ENCODE measurements around the gene CKB.

The CKB gene

DNA sequence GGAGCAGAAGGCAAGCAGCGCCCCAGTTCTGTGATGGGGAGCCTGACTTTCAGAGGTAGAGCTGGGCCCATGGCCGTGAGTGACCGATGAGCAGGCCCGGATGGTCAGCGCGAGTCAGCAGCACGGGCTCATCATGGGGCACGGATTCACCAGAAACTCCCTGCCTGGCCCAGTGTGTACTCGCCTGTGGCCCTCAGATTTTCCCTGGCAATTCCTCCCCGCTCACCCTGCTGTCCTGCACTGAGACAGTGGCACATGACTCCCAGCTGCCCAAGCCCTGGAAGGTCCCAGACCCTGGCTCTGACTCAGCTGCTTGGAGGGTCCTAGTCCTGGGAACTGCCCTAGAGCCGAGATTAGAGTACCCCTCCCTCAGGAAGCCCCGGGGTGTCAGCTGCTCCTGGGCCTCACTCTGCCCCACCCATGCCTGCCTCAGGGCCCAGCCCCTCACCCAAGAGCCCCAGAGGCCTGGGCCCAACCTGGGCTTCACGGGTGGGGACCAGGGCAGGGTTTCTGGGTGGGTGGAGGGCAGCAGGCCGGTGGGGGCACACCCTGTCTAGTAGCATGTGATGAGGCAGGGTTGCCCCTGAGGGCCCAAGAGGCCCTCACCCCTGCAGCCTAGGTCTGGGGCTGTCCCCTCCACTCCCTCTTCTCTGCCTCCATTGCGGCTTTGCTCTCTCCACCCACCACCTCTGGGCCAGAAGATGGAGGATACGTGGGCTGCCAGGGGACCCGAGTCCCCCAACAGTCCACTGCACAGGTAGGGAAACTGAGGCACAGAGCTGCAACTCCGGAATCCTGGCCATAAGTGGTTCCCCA, 14.8 kb upstream of the CKB start:
- DNase-seq = no peak

DNA sequence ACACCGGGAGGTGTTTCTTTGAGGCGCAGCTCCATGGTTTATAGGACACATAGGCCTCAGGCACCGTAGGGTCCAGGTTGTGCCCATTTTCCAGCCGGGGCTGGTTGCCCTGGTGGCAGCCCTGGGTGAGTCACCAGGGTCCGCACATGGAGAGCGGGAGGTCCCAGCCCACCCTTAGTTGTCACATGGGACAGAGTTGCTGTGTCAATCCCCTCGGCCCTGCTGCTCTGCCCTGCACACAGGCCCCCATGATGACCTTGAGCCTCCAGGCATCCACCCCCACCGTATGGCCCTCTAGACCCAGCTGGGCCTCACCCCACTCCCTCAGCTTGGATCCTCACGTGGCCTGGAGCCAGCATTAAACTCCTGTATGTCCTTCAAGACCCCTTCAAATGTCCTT, 14.1 kb upstream of the CKB start:
- DNase-seq = no peak

DNA sequence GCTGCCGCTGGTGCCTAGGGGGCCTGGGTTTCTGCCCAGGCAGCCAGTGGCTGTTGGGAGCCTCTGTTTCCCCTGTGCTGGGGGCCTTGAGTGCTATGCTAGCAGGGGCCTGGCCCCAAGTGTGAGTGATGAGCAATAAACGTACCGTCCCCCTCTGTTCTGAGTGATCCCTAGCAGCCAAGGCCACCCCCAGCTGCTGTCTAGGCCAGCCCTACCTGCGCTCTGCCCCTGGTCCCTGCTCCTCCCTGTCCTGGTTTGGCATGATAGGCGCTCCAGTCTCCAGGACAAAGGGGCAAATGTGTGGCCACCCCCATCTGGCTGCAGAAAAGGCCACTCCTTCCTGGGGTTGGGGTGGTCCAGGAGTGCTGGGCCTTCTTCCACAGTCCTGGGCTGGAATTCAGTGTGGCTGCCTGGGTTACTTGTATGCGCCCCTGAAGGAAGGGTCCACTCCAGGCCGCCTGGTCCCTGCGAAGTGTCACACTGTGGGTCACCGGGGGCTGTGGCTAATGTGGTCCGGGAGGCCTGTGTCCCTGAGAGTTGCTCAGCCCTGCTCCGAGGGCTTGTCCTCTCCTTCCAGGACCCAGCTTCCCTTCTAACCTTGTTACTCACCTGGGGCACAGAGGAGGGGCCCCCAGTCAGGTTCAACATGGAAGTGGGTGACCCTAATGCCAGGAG, 13.4 kb upstream of the CKB start:
- no peak for DNase-seq

DNA sequence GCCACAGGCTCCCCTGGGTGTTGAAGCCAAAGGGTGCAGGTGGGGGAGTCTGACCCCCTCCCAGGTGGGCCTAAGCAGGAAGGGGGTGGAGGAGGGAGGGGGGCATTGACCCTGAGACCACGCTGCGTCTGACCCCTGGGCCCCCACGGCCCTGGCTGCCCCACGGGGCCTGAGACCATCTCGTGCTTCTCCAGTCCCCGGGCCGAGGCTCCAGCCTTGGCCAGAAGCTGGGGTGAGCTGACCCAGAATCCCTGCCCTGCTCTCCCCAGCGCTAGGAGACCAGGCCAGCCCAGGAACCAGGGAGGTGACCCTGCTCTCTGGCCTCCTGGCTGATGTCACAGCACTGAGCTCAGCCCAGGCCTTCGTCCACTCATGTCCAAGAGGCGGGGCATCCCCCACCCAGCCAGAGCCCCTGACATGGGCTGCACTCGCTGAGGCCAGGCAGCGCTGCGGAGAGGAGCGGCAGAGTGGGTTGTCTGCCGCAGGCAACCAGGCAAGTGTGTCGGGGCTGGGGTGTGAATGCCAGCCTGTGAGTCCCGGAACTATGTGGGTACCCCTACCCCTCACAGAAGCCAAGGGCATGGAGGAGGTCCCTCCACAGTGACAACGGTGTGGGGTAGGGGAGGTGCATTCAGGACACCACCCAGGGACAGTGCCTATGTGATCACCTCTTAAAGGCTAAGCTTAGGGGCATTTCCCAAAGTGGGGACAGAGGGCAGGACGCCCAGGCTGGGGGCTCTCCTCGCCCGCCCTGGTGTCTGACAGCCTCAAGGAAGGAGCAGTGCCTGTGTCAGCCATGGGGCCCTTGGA, 12.7 kb upstream of the CKB start:
- DNase-seq = no peak

DNA sequence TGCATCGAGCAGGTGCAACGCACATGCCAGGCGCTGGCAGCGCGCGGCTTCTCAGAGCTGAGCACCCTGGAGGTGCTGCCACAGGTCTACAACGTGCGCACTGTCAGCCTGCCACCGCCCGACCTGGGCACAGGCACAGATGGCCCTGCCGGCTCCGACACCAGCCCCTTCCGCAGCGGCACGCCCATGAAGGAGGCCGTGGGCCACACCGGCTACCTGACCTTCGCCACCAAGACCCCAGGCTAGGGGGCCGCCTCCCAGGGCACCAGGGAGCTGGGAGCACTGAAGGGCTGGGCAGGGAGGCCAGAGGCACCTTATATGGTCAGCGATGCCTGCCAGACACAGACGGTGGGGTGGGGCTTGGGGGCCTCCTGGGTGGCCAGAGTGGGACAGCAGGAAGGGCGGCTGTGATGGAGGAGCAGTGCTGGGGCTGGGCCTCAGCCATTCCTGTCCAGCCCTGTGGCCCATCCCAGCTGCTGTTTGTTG, 12.0 kb upstream of the CKB start:
- DNase-seq = no peak

DNA sequence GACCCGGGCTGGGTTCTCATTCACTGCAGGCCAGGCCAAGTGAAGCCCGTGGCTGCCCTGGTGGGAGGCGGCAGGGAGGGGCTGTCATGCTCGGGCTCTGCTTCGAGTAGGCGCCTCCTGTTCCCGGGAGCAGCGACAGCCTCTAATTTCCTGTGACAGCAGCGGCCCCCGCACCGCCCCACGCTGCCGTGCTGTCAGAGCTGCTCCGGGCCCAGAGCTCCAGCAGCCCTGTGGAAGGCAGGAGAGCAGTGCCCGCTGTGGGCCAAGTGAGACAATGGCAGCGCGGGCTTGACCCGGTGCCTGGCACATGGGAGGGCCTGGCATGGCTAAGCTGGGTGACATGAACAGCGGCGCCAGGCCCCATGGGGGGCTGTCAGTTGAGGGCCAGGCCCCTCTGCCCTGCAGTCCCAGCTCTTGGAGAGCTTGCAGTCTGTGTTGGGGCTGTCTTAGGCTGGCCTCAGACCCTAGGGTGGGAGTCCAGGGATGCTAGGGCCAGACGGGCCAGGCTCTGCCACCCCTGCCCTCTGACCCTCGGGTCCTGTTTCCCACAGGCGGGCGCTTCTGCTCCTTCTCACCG, 11.5 kb upstream of the CKB start:
- no peak for DNase-seq

DNA sequence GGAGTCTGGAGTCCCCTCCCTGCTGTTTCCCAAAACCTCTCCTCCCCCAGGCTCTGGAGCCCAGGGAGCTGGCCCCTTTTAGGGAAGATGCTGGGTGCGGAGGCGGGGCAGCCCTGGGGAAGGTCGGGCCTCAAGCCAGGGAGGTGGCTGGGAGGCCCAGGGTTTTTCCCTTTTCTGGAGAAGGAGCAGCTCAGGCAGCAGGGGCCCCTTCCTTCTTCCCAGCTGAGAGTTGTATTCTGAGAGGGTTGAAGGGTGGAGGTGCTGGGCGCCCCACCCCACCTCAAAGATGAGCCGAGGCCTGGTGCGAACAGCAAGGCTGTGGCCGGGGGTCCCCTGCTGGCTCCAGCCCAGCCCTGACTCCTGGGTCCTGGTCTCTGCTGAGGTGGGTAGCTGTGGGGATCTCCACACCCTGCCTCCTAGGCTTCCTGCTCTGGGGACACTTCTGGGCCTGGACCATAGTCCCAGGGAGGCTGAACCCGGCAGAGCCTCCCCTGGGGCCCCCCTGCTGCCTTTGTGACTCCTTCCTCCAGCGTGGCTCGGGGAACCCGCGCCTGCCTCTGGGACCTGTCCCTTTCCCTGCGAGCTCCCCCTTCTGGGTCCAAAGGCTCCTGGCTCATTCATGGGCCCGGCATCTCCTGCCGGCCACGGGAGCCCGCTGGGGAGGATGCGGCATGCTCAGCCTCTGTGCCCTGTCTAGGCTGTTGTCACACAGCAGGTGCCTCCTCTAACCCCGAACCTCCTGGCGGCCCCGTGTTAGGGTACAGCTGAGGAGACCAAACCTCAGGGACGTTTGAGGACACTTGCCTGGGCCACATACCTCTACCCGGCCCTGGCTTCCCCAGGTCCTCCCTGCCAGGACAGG, 10.7 kb upstream of the CKB start:
- DNase-seq = no peak

DNA sequence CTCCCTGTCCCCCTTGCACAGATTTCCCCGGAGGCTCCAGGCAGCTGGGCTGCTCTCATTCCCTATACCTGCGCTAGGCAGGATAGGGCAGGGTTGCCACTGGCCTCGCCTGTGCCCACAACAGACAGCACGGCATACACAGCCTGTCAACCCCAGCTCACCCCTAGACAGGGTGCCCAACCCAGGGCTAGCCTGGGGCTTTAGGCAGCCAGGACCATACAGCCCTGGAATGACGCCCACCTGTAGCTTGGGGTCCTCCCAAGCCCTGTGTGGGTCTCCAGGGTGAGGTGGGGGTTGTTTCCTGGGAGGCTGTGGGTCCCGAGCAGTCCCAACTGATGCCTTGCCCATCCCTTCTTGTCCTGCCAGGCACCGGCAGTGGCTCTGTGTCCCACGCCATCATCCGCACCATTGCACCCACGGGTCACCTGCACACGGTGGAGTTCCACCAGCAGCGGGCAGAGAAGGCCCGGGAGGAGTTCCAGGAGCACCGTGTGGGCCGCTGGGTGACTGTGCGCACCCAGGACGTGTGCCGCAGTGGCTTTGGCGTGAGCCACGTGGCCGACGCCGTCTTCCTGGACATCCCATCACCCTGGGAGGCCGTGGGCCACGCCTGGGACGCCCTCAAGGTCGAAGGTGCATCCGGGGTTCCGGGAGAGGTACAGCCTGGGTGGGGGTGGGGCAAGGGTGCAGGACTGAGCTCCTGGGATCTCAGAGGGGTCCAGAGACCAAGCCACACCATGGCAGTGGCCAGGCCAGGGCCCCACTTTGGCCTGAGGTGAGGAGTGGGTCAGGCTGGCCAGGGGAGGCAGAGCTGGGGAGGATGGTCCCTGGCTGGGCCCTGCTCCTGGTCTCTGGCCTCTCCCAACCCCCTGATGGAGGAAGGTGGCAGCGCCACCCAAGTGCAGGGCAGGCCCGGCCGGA, 9.8 kb upstream of the CKB start:
- DNase-seq = no peak

DNA sequence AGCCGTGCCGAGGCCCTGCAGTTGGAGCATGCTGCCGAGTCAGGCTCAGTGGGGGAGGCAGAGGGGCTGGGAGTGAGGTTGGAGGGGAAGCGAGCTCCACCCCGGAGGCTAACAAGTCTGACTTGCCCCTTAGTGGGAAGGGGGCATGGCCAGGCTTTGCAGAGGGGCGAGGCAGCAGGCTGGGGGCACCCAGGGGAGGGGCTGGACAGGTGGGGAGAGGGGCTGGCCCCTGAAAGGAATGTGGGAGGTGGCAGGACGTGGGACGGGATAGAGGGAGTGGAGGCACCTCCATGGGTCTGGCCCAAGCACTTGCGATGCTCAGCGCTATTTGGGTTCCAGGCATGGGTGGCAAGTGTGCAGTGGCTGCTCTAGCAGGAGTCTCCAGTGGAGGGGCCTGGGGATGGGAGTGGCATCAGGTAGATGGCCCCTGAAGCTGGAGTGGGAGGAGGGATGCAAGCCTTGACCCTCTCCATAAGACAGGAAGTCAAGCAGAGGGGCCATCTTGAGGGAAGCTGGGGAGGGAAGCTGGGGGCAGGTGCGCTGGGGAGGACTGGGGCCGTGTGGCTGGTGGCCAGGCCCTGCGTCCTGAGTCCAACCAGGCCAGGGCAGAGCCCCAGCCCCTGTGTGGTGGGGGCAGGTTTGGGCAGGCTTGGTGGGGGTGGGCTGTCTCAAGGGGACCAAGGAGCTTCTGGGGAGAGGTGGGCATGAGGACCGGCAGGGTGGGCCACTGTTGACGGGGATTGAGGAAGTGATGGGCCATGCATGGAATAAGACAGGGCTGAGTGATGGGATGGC, 9.0 kb upstream of the CKB start:
- DNase-seq = no peak

DNA sequence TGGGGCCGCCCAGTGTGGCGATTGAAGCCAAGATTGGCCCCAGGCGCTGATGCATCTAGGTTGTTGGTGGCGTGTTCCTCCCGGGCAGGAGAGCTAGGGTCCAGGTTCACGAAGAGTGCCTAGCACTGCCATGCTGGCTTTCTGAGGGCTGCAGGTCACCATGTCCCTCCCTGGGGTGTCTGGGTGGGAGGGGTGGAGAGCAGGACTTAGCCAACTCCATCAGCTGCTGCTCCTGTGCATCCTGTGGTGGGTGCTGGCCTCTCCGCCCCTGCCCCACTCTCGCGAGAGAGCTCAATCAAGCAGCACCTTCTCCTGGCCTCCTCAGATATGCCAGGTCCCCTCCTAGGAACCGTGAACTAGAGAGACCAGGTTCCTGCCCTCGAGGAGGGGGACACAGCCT, 8.2 kb upstream of the CKB start:
- no peak for DNase-seq

DNA sequence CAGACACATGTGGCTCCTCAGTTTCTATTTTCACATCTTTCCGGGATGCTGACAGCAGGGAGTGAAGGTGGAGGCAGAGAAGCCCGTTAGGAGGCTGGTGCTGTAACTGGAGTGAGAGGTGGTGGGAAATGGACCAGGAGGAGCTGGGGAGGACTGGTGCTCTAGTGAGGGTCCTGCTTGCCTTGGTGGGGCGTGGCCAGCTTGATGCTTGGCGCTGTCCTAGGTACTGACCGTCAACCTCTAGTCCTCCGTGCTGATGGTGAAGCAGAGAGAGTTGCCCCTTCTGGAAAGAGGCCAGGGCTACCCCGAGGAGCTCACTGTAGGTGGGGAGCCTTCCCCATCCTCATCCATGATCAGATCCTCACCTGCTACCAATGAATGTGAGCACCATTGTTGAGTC, 7.8 kb upstream of the CKB start:
- no peak for DNase-seq

DNA sequence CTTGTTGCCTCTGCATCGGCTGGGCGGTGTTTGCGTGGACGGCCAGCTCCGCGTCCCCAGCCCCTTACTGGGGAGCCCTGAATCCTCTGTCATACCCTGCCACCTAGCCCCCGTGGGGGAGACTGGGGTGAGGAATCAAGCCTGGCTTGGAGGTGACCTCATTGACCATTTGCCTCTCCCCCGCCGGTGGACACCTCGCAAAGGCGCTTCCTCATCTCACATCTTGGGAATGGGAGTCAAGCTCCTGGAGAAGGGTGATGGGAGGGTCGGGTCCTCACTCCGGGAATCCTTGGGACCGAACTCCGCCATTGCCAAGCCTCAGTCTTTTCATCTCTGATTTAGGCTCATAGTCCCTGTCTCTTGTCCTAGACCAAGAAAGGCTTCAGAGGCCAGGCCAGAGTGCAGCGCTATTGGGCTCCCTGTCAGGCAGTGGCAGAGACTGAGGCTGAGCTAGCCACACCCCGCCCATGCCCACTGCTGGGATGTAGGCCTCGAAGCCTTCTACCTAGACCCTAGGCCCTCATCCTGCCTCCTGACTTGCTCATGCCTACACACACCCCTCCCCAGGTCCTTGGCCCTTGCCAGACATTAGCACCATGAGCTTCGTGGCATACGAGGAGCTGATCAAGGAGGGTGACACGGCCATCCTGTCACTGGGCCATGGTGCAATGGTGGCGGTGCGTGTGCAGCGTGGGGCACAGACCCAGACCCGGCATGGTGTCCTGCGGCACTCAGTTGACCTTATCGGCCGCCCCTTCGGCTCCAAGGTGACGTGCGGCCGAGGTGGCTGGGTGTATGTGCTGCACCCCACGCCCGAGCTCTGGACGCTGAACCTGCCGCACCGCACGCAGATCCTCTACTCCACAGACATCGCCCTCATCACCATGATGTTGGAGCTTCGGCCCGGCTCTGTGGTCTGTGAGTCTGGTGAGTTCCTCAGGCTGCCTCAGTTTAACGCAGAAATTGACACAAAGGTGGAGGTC, 7.0 kb upstream of the CKB start:
- DNase-seq = no peak

DNA sequence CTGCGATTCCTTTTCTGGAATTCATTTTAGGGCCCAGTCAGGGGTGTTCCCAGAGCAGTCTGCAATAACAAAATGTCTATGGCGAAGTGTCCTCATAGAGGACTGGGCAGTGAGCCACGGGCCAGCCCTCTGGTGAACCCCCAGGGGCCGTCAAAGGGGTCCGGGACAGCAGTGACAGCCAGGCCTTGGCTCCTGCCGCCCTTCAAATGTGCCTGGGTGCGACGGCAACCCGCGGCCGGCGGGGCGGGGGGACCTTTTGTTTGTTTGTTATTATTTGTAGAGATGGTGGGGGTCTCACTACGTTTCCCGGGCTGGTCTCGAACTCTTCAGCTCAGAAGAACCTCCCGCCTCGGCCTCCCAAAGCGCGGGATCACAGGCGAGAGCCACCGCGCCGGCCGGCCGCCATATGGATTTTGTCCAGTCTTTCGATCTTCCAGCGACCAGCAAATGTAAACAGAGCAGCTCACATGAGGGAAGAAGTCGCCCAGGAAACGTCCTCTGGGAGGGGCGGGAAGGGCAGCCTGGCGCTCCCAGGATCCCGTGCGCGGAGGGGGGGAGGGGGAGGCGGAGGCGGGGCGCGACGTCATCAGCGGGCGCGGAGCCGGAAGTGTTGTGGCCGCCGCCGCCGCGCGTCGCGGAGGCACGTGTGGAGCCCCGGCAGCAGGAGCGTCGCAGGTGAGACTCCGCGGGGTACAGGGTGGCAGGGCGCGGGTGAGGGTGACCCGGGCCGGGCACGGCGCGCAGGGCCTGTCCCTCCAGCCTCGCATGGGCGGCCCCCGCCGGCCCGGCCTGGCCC, 6.2 kb upstream of the CKB start, which contains the start of gene TRMT61A:
Gene TRMT61A, plus strand, starts transcription at position 610 of the 796 bp plus-strand sequence. CDS start 783 bp downstream, outside the sequence.
- DNase-seq = no peak

DNA sequence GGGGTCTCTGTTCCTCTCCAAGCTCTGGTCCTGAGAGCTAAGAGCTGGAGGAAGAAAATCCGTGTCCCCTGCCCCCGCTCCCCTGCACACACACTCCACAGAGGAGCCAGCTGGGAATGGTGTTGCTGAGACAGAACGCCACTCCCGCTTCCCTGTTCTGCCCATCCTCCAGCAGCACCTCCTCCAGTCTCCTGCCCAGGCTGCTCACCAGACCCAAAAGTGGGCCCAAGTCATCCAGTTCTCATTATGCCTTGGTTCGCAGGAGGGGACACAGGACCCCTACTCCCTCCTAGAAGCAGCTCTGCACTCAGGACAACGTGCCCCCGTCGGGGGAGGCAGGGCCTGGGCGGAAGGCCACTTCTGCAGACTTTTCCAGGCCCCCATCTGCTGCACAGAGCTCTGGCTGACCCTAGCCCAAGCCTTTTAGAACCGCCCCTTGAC, 5.5 kb upstream of the CKB start:
- DNase-seq = no peak

DNA sequence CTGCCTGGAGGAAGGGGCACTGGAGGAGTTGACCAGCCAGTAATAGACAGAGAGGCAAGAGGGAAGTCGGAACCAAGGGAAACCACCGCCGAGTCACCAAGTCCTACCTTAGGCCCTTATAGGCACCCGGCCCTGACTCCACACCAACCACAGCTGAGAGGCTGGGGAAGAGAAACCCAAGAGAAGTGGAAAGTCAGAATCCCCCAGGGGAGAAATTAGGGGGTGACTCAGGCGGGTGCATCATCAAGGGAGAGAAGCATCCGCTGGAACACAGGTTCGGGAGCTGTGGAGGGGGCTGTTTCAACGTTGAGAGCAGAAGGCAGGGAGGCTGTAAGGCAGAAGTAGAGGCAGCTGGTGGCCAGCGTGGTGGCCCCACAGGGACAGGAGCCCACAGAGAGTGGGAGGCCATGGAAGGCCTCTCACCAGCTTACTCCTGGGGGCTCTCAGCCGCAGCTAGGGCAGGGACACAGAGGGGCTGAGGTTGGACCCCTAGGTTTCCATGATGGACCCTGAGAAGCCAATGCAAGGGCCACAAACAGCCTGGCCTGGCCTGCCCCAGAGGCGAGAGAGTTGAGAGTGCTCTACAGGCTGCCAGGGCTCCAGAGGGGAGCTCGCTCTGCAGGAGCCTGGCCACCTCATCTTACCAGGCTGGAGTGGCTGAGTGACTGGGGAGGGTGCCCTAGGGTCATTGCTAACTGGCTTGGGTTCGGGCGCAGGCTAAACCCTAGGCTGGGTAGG, 4.9 kb upstream of the CKB start:
- DNase-seq = no peak

DNA sequence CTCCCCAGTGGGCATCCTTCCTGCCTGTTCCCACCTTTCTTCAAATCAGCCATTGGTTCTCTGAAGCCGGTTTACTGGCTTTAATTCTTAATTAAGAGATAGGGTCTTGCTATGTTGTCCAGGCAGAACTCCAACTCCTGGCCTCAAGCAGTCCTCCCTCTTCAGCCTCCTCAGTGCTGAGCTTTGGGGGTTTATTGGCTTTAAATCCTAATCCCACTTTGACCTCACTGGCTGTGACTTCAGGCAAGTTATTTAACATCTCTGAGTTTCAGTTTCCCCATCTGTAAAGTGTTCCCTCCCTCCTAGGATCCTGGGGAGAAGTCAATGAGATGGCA, 4.3 kb upstream of the CKB start:
- DNase-seq = no peak

DNA sequence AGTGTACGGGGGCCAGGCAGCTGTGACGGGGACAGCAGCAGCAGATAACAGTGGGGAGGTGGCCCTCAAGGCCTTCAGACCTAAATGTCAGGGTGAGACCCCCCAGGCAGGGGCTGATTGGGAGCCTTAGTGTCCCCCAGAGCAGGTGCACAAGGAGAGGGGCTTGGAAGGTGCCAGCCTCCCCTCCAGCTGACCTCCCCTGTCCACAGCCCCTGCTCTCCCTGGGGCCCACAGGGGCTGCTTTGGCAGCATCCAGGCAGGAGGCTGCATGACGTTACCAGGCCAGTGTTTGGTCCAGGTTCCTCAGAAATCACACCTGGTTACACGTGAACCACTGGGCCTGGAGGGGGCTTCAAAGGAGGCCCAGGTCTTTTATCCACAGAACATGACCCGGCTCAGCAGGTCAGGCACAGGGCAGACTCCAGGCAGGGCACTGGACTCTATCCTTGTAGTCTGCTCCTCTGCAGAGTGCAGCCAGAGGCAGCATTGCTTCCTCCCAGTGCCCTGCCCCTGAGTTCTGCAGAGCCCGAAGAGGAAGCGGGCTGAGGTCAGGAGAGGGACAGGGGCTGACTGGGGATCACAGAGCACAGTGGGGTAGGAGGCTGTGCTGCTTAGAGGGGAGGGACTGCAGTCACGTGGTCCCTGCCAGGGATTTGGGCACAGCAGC, 3.8 kb upstream of the CKB start:
- DNase-seq = no peak
